GM21423 (cell line): Measurements from ENCODE around the gene OR6B2.
"Not testable (repeated sequence)": the region's sequence is repeated elsewhere in the genome, so short reads cannot be mapped to it uniquely, and the experiment has no call there.

Experiments
- ATAC-seq: cut with Tn5 transposase; IDR thresholded peaks from one replicate; pipeline ENCODE4 v1.9.1; 2021; ENCODE audit warnings: mild to moderate bottlenecking, moderate library complexity; ENCODE audit not compliant: unreplicated experiment

The OR6B2 gene

GRCh38 chr2:240030379-240031094 is at the start of gene OR6B2:
Gene OR6B2 (minus strand): TSS chr2:240030429. CDS start chr2:240030429, 0 bp downstream.
- ATAC-seq: no peak

DNA sequence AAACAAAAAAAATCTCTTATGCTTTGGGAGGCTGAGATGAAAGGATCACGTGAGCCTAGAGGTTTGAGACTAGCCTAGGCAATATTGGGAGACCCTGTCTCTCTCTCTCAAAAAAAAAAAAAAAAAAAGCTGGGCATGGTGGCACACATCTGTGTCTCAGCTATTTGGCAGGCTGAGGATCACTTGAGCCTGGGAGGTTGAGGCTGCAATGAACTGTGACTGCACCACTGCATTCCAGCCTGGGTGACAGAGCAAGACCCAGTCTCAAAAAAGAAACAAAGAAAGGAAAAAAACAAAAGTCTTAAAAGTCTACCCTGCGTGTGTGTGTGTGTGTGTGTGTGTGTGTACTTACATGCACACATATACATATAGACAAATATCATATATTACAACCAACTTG is 48.4 kb upstream of the OR6B2 start:
- no peak for ATAC-seq

GRCh38 chr2:240077442-240077841 is 47.2 kb upstream of the OR6B2 start:
- ATAC-seq: no peak

GRCh38 chr2:240074545-240074944 is 44.3 kb upstream of the OR6B2 start:
- ATAC-seq: no peak

DNA sequence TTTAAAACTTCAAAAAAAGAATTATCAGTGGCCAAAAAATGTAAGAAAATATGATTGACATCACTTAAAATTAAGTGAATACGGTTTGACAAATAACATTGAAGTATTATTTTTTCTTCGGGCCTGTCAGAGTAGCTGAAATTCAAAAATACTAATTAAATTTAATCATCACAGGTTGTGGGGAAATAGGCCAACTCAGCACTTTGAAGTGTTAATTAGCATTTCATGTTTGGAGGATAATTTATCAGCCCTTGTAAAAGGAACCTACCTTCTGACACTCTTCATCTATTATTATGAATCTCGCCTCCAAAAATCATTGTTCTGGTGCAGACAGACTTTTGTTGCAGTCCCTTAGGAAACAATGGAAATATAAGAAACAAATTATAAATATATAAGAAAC is 40.7 kb upstream of the OR6B2 start:
- ATAC-seq: no peak

GRCh38 chr2:240069829-240070228 is 39.6 kb upstream of the OR6B2 start:
- no peak for ATAC-seq

- ATAC-seq: no peak
These were observed 38.0 kb upstream of the OR6B2 start for GRCh38 chr2:240068193-240068592.

DNA sequence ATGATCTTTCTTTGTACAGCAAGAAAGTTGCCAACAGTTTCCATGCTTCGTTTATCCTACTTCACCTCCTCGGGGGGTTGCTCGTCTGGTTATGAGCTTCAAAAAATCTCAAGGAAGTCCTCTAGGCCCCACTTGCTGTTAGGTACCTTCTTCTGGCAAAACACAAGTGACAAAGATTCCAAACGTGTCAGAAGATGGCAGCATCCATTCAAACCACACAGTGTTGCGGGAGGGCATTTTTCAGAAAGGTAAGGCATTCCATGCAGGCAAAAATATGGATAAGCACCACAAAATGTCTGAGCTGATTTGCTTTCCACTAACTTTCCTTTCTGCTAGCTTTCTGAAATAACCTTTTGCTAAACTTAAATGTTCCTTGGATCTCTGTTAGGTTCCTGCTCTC is 36.3 kb upstream of the OR6B2 start:
- no peak for ATAC-seq

- ATAC-seq: no peak
These were observed 34.7 kb upstream of the OR6B2 start for GRCh38 chr2:240064898-240065297.

GRCh38 chr2:240060977-240061591 is 30.9 kb upstream of the OR6B2 start:
- no peak for ATAC-seq

- no peak for ATAC-seq
These were observed 26.4 kb upstream of the OR6B2 start for GRCh38 chr2:240056678-240057077.

DNA sequence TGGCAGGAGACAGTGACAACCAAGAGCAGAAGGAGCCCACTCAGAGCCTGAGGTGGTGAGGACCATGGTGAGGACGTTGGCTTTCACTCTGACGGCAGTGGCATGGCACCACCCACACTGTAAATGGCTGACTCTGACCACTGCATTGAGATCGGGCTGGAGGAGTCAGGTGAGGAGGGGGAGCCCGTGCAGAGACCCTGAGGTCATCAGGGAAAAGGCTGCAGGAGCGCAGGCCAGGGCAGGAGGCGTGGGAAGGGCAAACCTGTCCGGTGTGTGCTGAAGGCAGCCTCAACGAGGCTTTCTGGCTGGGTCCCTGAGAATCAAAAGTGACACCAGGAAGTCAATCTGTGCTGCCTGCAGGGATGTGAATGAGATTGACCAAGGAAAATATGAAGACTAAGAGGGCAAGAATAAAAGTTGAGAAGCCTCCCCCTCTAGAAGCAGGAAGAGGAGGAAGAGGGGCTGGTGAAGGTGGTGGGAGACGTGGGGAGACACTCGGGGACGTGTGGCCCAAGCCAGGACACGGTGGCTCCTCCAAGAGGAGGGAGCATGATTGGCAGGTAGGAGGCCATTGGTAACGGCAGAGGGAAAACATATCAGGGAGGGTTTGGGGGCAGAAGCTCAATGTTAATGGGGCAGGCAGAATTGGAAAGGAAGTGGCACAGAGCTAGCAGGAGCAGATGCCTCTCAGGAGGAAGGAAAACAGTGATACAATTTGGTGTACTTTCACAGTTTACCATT is 25.1 kb upstream of the OR6B2 start:
- no peak for ATAC-seq

GRCh38 chr2:240053173-240054155 is 23.2 kb upstream of the OR6B2 start, which contains the start of gene OR6B3:
Gene OR6B3 (minus strand): TSS chr2:240053521.
- no peak for ATAC-seq

DNA sequence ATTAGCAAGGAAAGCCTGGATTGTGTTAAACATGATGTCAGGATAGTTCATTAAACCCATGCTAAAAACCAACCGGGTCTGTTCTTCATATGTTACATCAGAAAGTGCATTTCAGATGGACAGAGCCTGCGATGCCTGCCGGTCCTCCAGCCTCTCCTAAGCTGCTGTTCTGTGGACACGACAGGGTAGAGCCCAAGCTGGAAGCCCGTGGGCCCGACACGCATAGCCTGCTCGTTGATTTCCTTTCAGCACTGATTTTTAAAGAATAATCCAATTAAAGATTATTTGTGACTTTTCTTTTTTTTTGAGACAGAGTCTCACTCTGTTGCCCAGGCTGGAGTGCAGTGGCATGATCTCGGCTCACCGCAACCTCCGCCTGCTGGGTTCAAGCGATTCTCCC is 22.3 kb upstream of the OR6B2 start:
- no peak for ATAC-seq

- ATAC-seq: no peak
These were observed 21.5 kb upstream of the OR6B2 start for GRCh38 chr2:240051697-240052096.

DNA sequence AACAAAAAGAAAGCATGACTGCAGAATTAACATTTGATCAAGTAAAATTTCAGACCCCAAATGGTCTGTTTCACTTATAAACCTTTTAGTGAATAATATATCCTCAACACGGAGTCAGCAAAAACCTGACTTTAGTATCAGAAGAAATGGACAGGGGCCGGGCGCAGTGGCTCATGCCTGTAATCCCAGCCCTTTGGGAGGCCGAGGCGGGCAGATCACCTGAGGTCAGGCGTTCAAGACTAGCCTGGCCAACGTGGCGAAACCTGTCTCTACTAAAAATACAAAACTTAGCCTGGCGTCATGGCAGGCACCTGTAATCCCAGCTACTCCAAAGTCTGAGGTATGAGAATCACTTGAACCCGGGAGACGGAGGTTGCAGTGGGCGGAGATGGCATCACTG is 20.0 kb upstream of the OR6B2 start:
- ATAC-seq: no peak

DNA sequence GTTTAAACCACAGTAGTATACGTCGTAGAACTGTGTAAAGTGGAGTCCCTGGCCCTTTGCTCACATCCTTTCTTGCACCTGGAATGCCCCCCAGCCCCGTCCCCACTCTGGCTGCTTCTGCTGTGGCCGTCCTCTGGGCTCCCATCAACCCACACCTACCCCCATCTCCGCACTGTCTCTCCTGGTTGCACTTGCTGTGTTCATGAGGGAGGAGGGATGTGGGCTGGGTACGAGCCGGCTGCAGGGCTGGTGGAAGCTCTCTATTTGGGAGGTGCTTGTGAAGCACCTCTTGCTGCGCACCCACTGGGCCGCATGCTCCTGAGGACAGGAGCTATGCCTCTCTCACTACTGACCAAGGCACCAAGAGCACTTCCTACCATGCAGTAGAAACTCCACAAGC is 18.0 kb upstream of the OR6B2 start:
- no peak for ATAC-seq

GRCh38 chr2:240045098-240045497 is 14.9 kb upstream of the OR6B2 start:
- ATAC-seq: no peak

- not testable (repeated sequence) for ATAC-seq
These were observed 13.9 kb upstream of the OR6B2 start for GRCh38 chr2:240044096-240044495.

GRCh38 chr2:240043279-240043989 is 13.2 kb upstream of the OR6B2 start:
- no peak for ATAC-seq
